Superior temporal gyrus (tissue), 1 donor: Measurements from ENCODE around the gene PSTPIP1.

Experiments used
- DNase-seq: peaks from one replicate; pipeline ENCODE4 v3.0.0-alpha.2; 2016; ENCODE audit errors: extremely low spot score

PSTPIP1 gene

DNA sequence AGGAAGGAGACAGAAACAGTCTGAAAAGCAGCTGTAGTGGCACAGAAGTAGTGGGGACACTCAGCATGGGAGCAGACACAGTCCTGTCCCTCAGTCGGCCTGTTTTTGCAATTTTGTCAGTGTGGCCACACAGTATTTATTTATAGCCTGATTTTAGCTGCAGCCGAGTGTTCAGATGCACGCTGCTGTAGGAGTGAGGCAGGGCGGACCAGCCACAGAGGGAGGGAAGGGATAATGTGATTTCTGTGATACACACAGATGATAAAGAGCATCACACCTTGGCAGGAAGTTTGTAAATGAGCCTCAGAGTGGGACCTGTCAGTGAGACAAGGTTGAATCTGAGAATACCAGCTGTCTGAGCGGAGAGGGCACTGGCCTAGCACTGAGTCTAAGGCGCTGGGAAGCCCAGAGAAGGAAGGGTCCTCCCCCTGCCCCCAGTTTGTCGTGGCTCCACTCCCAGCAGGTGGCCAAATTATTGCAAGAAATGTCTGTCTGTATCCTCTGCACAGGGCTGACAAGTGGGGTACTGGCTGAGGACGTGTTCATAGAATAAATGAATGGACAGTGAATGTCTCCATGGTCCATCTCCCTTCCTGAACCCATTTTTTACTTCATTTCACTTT is 3.8 kb downstream of the PSTPIP1 start:
- DNase-seq: no peak

DNA sequence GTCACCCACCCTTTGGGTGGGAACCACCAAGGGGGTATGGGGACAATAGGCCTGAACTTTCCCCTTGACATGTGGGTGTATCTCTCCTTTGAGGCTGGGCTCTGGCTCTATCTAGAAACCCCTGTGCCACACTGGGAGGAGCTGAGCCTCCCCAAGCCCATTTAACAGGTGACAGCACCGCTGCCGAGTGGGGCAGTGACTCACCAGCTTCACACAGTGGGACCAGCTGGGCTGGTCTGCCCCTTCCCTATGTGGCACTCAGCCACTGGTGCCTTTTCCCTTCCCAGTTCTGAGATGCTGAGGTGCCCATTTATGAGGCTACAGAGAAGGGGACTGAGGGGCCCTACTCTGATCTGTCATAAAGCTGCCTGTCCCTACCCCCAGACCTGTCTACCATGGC is 5.1 kb downstream of the PSTPIP1 start:
- DNase-seq: no peak

DNA sequence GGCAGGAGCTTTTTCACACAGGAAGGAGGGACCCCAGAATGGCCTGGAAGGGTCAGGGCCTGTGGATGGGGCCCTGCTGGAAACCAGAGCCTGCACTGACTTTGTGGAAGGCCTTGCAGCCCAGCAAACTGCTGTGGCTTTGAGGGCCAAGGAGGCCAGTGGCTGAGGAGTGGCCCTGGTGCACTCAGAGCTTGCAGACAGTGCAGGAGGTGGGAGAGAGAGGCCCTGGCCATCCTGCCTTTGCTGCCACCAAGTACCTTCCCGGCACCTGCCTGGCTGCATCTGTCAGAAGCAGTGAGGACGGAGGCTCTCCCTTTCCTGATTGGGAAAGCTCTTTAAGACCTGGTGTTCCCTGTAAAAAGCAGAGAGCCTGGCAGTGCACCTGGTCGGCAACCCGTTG is 6.4 kb downstream of the PSTPIP1 start:
- DNase-seq: no peak

DNA sequence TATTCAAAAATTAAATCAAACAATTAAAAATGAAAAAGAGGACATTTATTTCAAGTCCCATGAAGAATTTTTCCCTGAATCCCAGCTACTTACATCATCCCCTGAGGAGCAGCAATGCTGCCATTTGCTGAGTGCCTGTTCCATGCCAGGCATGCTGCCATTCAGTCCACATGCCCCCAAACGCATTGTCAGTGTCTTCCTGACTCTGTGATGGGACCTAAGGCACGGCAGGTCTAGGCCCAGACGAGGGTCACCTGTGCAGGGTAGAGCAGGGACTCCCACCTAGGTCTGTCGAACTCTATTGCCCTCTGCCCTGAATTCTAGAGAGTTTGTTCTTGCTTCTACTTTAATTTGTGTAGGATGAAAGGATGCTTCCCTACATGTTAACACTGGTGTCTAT is 7.0 kb downstream of the PSTPIP1 start:
- DNase-seq: no peak

DNA sequence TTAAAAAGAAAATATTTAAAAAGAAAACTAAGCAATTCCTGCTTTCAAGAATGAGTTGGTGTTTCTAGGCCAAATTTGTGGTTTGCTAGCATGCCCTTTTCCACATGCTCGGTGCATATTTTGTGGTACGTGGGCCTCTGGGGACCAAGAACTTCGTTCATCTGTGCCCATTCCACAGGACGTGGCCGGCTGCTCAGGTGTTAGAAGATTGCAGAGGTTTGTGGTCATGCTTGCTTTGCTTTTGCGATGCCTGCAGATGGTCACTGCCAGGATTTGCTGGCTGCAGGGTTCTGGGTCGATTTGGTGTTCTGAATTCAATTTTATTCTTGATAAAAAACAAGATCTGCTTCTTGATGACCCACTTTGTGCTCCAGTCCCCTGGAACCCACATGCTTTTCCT is 7.5 kb downstream of the PSTPIP1 start:
- no peak for DNase-seq

DNA sequence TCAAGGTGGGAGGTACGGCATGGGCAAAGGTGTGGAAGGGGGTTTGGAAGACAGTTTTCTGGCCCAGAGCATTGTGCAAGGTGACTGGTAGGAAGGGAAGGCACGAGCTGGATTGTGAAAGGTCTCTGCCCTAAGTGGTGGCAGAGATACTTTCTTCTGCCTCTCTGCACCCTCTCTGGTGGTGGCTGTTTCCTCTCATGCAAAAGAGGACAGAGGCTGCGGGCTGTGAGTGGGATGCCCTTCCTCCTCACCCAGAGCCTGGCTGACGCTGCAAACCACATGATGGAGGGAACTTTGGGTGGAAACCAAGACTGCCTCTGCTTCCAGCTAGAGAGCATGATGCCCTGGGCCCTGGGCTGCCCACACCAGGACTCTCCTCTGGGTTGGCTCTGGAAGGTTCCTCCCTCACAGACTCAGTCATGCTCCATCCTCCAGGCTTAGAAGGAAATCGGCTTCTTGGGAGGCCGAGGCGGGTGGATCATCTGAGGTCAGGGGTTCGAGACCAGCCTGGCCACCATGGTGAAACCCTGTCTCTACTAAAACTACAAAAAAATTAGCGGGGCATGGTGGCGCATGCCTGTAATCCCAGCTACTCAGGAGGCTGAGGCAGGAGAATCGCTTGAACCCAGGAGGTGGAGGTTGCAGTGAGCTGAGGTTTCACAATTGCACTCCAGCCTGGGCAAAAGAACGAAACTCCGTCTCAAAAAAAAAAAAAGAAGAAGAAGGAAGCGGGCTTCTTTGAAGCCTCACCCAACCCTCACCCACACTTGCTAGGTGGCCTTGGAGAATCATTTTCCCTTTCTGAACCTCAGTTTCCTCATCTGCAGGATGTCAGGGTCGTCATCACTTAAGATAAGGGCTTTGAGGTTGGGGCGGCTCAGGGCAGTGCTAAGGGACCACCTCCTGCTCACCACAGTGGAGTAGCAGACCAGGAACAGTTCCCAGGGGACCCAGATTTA is 8.3 kb downstream of the PSTPIP1 start:
- no peak for DNase-seq

DNA sequence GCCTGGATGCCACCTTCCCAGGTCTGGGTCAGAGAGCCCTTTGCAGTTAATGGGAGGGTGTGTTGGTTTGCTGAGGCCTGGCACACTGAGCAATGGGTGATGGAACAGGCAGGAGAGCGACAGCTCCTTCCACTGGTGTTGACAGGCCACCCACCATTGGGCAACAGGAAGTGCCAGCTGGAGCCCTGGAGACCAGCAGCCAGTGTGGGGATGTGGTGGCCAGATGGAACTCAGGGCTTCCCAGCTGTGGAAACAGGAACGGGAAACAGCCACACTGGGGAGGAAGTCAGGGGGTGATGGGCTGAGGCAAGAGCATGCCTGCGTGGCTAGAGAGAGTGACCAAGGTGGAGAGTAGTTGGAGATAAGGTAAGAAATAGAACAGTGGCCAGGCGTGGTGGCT is 9.3 kb downstream of the PSTPIP1 start:
- no peak for DNase-seq

DNA sequence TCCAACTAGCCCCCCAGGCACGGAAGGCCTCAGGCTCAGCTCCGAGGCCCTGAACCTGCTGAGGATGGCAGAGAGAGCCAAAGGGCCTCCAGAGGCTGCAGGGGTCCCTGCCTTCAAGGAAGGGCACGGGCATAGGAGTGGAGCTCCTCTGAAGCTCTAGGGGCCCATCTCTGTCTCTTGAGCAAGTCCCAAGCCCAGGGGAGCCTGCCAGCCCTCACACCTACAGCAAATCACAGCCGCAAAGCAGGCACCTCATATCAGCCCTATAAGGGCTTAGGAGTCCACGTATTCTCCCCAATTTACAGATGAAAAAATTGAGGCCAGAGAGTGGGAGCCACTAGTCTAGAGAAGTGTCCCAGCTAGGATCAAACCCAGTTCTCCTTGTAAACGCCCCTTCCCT is 14.2 kb downstream of the PSTPIP1 start:
- DNase-seq: no peak

DNA sequence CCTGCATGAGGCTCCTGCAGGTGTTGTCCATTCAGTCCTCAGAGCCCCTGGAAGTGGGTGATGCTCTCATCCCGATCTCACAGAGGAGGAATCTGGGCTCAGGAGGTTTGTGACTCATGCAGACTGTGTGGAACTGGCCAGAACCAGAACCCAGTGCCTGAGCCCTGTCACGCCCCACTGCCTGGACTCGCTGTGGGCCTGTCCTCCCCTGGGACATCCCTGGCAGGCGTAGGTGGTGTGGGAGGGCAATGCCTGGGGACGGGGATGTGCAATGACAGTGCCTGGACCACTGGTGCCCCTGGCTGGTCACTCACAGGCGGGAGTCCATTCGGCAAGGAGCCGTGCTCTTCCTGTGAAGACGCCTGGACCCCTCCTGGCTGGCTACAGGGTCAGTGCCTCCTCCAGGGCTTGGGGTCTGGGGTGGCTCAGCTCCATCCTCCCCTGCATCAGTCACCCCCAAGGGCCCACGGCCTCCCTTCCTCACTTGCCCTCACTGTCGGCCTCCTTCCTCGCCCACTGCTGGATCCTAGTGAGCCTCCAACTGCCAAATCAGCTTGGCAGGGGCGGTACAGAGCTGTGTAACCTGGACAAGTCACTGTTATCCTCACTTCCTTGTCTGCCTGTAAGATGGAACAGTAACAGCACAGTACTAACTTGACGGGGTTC is 14.9 kb downstream of the PSTPIP1 start:
- DNase-seq: no peak

DNA sequence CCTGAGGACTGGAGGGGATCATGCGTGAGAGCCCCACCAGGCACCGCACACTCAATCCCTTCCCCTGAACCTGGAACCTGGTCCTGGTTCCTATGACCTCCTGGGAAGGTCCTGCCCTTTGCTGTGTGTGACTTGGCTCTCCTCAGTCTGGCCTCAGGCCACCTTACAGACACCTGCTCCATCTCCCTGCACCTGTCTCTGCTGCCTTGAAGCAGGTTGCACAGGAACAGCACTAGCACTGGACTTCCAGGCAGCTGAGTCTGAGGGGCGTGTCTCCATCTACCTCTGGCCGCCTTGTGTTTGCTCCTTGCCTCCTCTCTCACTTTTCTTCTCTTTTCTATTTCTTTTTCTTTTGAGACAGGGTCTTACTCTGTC is 15.4 kb downstream of the PSTPIP1 start:
- no peak for DNase-seq

DNA sequence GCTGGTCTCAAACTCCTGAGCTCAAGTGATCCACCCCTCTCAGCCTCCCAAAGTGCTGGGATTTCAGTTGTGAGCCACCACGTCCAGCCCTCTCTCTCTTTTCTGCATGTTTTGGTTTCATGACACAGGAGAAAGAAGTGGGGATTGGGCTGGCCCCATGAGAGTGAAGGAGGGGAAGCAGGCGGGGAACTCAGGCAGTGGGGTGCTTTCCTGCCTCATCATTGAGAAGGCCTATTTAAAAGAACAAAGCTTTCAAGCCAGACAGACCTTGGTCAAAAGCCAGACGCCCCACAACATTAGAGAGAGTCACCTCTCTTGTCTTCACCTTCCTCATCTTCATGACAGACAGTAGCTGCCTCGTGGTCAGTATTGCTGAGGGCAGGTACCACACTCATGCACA is 15.9 kb downstream of the PSTPIP1 start:
- DNase-seq: no peak

DNA sequence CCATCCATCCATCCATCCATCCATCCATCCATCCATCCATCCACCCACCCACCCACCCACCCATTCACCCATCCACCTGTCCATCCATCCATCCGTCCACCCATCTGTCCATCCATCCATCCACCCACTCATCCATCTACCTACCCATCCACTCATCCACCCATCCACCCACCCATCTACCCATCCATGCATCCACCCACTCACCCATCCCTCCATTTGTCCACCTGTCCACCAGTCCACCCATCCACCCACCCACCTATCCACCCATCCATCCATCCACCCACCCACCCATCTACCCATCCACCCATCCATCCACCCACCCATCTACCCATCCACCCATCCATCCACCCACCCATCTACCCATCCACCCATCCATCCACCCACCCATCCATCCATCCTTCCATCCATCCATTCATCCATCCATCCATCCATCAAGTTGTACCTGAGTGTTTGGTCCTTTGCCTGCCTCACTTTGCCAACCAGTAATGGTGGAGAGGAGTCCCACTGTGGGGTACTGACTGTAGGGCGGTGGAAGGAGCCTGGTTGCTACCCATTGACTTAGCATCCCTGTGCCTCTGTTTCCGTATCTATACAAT is 17.3 kb downstream of the PSTPIP1 start:
- no peak for DNase-seq

DNA sequence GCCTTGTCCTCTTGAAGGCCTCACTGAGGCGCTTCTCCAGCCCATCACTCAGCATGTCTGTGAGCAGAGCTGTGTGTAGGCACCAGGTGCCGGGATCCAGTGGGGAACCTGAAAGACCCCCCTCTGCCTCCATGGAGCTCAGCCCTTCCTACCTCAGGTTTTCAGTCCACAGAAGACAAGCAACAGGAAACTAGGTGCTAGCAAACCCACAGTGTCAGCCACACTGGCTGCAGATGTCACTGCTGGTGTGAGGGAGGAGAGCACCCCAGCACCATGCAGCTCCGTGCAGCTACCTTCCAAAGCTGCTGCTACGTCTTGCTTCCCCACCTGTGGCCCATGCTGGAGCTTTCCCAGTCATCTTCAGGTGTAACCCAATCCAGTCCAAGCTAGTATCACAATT is 17.9 kb downstream of the PSTPIP1 start:
- no peak for DNase-seq

DNA sequence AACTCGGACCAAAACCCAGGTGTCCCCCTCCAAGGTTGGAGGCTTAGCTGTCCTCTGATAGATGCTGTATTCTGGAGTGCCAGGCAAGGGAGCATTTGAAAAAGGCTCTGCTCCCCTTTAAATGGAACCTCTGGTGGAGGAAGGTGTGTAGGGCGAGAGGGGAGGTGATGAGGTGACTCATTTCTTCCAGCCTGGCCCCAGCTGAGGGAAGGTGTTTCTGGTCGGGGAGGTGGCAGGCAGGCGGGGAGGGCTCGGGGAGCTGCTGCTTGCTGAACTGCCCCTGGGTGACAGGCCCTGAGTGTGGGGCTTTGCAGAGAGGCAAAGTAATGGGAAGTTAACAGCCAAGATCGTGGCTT is 18.8 kb downstream of the PSTPIP1 start:
- DNase-seq: no peak

DNA sequence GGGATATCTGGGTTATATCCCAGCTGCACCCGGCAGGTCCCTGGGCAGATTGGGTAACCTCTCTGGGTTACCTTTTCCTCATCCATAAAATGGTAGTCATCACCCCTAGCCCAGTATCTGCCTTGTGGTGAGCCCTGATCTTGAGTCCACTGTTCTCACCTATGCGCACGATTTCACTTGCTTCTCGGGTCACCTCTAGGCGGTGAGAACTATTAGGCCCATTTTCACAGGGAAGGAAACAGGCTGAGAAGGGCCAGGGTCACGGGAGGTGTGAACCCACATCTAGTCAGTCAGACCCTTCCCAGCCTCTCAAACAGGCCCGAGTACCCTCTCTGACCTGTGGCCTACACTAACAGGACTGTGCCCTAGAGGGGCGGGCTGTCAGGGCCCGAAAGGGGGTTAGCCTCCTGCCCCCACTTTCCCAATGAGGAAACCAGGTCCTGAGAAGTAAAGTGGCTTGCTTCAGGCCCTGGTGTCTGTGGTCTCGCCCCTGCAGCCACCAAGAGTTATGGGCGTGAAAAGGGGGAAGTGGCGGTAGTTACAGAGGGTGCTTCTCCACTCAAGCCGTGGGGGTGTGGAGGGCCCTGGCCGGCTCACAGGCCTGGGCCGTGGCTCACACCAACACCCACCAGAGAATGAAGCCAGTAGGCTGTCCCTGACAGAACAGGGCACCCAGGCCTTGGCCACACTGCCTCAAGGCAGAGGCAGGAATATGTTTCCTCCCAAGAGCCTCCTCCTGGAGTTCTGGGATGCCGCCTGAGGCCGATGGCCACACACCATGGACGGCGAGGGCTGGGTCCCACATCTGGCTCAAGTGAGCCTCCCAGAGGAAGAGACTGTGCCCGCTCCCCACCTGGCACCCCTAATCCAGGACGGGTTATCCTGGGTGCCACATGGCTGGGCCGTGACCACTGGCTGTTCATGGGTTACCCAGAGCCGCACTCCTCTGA is 19.5 kb downstream of the PSTPIP1 start:
- no peak for DNase-seq

DNA sequence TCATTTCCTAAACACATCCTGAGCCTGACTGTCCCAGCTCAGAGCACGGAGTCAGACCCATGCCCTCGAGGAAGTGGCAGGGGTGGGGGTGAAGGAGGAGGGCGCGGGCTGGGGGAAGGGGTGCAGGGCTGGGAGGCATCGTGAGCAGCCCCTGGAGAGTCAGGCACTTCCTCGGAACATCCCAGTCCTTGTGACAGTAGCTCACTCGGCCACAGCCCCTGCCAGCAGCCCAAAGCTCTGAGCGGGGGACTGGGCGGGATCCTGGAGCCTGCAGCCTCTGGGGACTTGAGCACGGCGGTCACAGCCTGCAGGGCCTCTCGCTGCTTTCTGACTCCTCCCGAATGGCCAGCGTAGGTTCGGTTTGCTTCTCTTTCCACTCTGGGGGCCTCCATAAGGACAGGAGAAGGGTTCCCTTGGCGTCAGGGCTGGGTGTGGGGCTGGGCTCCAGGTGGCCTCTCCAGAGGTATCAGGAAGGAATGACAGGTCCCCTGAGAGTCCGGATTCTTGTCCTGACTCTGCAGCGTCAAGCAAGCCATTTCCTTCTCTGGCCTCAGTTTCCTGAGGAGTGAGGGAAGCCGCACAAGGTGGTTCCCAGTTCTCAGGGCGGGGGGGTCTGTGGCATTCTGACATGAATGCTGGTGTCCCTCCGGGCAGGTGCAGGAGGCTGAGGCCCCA is 20.9 kb downstream of the PSTPIP1 start:
- no peak for DNase-seq

DNA sequence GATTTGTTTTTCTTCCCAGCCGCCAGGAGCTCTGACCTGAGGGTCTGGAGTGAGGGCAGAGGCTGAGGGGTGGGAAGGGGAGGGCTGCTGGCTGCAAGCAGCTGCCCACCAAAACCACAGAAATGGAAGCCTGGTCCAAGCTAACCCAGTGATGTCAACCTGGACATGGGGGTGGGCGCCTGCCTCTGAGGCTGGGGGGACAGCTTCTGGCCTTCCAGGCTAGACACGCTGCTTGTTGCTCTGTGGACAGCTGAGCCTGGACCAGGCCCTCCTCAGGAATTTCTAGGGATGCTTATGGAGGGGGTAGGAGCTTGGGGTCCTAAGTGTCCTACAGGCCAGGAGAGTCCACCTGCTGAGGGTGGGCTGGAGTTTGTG is 21.4 kb downstream of the PSTPIP1 start:
- DNase-seq: no peak

DNA sequence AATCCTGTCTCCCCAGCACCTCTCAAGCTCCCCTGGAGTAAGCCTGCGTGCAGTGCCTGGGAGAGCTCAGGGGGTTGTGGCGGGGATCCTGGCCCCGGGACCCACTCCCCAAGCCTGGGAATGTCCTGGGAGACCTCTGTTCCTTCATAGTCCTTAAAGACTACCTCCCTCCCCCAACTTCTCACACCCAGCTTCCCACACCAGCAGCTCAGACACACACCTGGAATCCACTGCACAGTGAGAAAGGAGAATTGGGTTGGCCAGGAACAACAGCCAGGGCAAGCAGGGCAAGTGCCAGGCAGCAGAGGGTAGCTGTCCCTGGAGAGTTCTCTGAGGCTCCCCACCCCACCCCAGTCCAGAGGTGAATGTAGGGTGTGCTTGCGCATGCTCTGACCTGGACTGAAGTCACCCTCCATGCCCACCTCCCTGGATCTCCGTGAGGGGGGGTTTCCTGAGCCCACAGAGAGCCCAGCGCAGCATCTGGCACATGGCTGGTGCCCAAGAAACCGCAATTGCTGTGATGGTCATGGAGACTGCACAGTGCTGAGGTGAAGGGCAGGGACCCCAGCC is 22.2 kb downstream of the PSTPIP1 start:
- DNase-seq: no peak

DNA sequence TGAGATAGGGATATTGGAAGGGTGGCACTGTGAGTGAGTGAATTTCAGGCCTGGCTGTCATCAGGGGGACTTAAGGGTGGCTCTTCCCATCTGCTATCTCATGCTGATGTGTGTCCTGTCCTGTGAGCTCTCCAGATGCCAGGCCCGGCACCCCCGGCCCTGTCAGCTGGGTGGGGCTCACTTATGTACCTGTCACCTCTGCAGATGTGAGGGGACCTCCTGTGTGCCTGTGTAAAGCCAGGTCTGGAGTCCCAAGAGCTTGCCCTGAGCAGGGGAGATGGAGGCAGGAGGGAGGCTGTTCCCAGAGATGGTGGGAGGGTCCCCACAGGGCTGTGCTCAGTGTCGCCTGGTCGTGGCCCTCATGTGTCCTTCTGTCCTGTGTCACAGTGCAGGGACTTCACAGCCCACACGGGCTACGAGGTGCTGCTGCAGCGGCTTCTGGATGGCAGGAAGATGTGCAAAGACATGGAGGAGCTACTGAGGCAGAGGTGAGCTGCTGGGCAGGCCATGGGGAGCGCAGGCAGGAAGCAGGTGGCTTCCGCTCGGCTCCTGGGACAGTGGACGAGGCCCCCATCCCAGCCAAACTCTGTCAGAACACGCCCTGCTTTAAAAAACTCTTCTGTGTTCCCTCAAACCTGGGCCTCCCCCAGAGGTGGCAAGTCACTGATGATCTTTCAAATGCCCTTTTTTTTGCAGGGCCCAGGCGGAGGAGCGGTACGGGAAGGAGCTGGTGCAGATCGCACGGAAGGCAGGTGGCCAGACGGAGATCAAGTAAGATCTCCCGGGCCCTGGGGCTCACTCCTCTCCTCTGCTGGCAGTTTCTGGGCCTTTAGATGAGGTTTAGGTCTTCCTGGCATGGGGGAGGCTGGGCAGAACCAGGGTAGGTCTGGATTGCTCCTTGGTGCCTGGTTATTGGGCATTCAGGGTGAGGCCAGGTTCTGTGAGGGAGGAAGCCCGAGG is 23.1 kb downstream of the PSTPIP1 start:
- no peak for DNase-seq
